ENCODE measurements around the gene CYP27C1.
A peak's percentile ranks its signal among the peaks of the same experiment; 100 is the strongest.
"Not testable (repeated sequence)": the region's sequence is repeated elsewhere in the genome, so short reads cannot be mapped to it uniquely, and the experiment has no call there.

The CYP27C1 gene

DNA sequence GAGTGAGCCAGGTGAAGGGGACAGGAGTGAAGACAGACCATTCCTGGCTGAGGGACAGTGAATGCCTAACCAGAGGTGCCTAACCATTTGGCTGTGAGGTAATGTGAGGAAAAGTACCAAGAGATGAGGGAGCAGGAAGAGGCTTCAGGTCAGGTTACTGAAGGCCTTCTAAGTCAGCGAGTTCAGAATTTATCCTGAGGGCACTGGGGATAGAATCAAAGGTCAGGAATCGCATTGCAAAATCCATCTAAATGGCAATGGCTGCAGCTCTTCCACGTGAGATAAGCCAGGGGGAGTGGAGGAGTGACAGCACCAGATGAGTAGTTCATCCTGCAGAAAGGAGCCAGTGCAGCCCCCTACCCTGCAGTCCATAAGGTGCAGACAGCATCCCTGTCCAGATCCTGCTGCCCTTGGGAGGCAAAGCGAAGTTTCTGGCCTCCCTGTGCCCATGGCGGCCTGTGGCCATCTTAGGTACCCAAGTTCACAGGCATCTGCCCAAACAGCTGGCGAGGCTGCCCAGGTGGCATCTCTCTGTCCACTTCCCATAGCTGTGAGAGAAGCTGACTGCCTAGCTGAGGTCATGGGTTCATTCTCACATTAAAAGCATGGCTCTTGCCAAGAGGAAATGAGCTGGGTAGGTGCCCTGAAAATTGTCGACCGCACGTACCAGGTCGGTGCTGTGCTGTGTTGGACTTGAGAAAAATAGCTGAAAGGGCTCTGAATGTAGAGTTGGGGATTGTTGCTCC lies 49.5 kb downstream of the CYP27C1 start:
- no peak for DNase-seq (ENCODE audit: low read depth)

DNA sequence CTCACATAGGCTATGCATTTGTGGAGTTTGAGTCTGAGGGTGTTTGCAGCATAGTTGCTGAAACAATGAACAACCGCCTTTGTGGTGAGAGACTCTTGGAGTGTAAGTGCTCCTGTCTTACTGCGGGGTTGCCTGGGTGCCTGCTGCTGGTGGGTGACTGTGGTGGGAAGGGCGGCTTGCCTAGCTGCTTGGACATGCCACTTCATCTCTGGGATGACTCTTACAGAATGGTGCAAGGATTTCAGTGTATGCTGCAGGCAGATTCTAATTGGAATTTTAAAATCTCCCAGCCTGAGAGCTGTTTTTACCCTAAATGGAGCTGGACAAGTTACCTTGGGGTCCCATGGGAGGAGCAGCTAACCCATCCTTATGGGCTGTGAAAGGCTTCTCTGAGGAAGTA lies 50.1 kb downstream of the CYP27C1 start:
- no peak for DNase-seq (ENCODE audit: low read depth)

DNA sequence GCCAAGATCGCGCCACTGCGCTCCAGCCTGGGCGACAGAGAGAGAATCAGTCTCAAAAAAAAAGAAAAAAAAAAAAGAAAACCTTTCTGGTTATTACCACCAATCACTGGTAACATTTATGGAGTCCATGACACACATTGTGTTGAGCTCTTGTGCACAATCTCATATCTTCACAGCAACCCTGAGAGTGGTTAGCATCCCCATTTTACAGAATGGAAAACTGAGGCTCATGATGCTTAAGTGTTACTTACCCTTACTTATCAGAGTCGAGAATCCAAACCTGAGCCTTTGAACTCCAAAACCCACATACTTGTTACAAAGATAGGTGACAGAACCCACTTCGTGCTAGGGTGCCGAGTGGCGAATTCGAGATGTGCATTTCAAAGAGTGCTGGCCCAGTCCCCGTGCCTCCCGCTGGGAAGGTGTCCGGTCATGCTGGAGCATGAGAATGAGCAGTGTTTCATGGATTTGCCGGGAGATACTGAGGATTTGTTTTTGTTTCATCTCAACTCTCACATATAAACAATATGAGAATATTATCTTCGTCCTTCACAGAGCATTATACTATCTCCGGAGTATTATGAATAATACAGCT lies 50.9 kb downstream of the CYP27C1 start:
- no peak for DNase-seq (ENCODE audit: low read depth)

DNA sequence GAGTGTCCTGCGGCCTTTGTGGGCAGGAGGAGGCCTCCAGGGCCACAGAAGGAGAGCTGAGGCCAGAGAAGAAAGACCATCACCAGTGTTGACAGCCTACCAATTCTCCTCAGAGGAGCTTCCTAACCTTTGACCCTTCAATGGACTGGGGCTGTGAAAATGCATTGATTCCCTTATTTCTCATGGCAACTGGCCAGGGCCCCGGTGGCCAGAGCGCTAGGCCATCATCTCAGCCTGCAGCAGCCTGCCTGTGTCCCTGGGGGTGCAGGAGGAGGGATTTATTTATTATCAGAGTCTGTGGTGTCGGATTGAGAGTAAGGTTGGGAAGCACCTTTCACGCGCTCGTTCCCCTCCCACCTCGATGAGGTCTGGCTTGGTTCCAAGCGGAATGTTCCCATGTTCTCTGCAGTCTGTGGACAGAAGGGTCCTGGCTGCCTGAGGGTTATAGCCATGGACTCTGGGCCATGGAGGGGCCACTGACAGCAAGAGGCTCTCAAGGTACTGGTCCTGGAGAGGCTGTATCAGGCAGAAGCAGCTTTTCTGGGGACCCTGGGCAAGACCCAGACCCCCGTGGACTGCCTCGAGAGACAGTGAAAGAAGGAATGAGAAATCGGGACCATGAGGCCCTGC lies 53.8 kb downstream of the CYP27C1 start:
- no peak for DNase-seq (ENCODE audit: low read depth)

DNA sequence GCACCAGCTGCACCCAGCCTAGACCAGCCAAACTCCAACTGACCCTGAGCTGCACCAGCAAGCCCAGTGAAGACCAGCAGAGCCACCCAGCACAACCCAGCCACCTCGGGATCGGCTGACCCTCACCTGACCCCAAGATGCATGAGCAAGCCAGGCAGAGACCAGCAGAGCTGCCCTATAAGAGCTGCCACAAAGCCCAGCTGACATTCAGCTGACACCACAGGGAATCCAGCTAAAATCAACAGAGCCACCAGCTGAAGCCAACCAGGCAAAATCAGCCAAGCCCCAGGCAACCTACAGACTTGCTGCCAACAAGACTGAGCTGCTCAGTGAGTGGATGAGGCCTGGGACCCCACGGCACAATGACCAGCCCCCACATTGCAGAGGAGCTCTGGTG lies 54.6 kb downstream of the CYP27C1 start:
- DNase-seq (ENCODE audit: low read depth): no peak

DNA sequence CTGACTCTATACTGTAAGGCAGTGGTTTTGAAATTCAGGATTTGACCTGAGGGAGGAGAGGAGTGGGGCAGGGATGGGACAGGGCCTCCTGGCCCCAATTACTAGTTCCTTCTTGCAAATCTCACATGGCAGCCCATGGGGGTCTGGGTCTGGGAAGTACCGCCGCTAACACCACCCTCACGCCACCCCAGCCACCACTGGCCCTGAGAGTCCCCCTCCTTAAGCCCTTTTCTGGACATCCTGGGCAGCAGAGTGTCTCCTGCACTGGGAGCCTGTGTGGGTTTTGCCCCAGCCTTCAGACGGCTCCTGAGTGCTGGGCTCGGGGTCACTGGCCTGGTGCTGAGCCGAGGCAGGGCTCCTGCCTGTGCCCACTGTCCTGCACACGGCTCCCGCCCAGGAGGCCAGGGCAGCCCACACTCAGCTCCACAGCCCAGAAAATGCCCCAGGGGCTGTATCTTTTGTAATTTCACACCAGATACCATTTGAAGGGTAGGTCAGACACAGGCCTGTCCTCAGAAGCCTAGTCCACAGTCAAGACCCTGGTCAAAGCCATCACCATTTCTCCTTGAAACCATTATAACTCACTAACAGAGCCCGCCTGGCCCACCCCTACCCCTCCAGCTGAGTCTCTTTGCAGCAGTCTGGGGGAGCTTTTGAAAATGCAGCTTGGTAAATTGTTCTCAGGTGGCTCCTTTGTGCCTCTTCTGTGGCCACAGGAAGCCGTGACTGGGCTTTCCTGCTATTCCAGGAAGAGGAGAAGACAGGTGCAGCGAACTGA lies 55.1 kb downstream of the CYP27C1 start:
- no peak for DNase-seq (ENCODE audit: low read depth)

DNA sequence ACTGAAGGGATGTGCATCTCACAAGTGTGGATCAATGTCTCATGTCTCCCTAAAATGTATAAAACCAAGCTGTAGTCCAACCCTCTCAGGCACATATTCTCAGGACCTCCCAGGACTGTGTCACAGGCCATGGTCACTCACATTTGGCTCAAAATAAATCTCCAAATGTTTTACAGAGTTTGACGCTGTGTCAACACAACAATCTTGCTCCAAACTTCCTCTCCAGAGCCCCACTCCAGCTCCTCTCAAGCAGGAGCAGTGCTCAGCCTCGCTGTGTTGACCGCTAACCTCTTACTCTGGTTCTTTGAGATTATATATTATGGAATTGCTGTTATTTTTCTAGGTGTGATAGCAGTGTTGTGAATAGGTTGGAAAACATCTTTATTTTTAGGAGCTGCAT lies 56.2 kb downstream of the CYP27C1 start:
- no peak for DNase-seq (ENCODE audit: low read depth)

DNA sequence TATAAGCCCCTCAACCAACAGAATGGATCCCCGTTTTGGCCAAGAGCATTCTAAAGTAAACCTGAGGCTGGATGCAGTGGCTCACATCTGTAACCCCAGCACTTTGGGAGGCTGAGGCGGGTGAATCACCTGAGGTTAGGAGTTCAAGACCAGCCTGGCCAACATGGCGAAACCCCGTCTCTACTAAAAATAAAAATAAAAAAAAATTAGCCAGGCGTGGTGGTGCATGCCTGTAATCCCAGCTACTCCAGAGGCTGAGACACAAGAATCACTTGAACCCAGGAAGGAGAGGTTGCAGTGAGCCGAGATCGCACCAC lies 57.1 kb downstream of the CYP27C1 start:
- DNase-seq (ENCODE audit: low read depth): not testable (repeated sequence)

DNA sequence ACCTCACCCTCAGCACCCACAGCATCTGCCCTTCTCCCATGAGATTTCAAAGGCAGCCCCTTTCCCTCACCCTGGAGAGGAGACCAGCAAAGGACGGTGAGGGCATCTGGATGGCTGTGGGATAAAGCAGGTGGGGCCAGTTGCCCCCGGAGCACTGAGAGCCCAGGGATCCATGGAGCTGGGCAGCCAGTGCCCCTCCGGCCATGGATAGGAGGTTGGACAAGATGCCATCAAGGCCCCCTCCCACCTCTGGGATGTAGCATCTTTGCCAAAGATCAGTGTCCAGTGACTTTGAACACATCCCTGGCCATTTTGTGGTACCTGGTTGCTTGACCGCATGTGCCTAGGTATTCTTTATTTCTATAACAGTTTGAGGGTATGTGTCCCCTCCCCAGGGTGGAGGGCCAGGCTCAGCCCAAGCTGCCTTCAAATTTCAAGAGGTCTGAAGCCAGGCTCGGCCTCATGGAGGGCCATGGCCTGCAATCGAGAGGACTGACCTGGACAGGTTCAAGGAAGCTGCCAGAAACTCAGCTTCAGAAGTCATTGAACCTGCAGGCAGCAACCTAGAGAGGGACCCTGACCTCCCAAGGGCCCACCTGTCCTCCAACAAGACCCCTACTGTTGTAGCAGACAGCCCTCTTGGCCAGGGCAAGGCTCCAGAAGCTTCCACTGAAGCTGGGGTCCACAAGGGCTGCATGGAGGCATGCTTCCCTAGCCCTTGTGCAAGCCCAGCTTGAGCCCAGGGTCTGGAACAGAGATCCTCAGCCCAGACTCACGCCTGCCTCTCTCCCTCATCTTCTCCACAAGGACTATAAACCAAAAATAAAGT lies 57.6 kb downstream of the CYP27C1 start:
- DNase-seq (ENCODE audit: low read depth): no peak

DNA sequence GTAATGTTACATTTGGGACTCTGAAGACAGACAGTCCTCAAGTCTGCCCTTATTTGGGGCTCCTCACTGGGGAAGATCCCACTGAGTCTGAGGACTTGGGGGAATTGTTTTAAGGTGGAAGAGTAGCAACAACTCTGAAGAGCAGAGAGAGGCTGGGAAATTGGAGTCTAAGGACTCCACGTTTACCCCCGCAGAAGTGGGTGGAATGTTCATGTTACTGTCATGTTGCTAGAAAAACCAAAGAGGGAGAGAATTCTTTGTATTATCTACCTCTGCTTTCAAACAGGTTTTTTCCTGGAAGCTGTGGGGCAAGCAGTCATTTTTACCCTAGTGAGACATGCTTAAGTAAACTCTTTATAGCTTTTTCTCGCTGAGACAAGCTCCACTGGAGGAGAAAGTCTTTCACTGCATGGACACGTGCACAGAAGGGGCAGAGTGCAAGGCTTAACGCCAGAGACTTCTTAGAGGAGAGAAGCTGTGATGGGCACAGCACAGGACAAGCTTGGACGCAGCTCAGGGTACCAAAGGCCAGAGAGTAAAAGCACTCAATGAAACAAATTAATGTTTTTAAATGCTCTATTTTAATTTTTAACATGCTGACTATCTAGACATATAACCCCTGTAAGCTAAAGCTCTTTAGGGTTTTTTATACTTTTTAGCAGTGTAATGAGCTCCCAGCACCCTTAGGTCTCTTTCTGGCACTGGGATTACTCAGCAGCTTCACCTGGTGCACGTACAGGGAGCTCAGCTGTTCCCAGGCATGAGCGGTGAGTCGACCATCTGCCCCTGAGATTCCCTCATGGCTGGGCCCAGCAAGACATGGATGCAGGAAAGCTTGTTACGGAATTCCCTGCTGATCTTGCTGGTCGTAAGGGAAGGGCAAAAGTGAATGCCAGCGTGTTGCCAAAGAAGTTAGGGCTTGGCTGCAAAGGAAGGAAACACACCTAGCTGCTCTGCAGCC lies 58.6 kb downstream of the CYP27C1 start:
- DNase-seq (ENCODE audit: low read depth): no peak

DNA sequence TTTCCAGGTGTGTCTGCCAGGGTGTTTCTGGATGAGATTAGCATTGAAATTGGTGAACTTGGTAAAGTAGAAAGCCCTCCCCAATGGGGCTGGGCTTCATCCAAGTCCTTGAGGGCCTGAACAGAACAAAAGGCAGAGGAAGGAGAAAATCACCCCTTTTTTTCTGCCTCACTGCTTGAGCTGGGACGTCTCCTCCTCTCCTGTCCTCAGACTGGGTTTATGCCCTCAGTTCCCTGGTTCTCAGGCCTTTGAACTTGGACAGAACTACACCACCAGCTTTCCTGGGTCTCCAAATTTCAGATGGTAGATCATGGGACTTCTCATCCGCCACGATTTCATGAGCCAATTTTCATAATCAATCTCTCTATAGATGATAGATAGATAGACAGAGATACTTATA lies 59.4 kb downstream of the CYP27C1 start:
- DNase-seq (ENCODE audit: low read depth): no peak

DNA sequence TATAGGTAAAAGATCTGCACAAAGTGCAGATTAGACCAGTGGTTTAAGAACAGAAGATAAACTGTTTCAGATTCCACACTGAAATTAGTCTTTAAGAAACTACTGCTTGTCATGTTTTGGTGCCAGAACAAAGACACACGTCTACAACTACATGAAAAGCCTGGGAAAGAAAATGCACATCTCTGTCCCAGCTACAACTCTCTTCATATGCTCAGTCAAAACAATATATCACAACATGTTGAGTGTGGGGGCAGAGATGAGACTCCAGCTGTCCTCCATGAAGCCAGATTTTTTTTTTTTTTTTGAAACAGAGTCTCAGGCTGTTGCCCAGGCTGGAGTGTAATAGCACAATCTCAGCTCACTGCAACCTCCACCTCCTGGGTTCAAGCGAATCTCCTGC lies 60.6 kb downstream of the CYP27C1 start:
- DNase-seq (ENCODE audit: low read depth): no peak

DNA sequence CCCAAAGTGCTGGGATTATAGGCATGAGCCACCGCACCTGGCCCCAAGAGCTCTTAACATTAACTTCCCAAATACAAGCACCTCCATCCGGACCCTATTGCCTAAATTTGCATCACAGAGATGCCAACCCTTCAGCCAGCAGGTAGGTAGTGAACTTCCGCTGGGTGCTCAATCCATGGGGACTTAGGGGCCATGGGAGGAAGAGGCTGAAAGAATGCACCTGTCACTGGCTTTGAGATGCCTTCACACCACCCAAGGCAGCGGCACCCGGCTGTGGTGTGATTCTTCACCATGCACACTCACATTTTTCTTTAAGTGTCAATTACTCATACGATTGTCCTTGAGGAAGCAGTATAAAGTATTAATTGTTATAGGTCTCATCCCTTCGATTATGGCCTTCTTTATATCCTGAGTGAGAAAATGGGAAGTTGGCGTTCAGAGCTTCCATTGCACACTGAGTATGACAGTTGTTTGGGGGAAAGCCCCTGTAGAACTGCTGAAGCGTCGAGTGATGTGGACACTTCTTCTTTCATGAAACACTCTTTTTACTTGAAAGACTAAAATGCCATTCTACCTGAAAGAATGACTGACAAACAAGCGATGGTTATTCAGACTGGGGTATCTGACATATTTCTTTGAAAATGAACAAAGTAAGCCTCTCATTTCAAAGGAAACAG lies 61.3 kb downstream of the CYP27C1 start:
- DNase-seq (ENCODE audit: low read depth): no peak

DNA sequence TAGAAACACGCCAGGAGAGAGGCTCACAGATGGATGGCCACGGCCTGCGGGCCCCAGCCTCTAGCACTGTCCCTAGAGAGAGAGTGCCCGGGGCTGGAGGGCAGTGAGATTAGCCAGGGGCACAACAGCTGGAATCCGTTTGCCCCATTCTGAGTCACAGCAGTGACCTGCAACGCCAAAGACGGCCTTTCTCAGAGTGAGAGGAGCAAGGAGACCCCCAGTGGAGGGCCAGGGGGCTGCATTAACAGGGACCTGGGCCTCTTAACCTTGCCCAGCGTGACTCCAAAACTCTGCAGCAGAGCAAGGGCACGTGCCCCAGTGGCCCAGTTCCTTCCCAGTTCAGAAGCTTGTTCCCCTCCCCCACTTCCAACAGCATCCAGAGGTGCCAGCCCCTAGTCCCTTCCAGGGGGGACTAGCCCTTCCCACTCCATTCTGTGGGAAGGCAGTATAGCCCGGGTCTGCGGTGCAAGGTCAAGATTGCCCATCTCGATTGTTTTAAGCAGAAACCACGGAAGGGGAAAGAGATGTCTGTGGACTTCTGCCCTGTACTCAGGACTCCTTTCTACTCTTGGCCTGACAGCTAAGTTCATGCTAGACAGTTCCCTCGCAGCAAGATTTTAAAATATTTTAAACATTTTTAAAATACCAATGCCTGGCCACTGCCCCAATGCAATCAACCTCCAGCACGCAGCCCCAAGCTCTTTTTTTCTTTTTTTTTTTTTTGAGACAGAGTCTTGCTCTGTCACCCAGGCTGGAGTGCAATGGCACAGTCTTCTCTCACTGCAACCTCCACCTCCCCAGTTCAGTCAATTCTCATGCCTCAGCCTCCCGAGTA lies 62.2 kb downstream of the CYP27C1 start:
- DNase-seq (ENCODE audit: low read depth): no peak

DNA sequence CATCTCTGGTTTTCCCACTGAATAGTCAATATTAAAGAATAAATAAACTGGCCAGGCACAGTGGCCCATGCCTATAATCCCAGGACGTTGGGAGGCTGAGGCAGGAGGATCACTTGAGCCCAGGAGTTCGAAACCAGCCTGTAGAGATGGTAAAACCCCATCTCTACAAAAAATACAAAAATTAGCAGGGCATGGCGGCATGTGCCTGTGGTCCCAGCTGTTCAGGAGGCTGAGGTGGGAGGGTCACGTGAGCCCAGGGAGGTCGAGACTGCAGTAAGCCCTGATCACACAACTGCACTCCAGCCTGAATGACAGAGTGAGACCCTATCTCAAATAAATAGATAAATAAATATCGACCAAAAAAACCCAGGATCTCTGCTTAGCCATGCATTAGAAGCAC lies 63.0 kb downstream of the CYP27C1 start:
- DNase-seq (ENCODE audit: low read depth): no peak

DNA sequence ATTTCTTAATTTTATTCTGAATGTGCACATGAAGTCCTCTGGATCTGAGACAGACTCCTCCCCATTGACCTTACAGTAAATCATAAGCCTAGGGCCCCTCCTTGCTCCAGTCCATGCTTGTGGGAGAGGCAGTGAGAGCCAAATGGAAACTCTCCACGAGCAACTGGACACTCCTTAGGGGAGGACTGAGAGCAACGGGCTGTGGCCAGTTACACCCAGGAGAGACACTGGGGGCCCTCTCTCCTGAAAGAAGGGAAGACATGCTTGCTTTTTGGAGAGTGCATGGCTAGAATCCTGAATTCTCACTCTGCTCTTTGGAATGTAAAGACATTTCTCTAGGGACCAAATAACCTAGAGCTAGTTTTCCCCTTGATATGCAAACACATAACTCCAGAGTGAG lies 64.2 kb downstream of the CYP27C1 start:
- no peak for DNase-seq (ENCODE audit: low read depth)

DNA sequence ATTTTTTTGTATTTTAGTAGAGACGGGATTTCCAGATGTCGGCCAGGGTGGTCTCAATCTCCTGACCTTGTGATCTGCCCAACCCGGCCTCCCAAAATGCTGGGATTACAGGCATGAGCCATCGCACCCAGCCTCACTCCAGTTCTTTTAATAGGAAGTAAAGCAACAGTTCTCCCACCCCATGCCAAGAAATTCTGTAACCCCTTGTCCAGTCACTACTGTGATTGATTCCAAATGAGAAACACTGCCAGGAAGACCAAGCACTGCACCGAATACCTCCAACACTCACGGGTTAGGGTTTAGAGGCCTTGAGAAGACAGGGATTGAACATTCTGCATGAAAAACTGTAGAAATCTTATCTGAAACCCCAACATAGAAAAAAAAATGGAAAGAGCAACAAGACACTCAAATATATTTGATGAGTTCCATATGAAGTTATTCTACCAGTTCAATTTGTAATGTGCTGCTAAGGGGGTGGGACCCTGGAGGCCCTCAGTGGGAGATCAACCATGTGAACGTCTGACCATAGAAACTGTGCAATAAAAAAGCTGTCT lies 65.0 kb downstream of the CYP27C1 start:
- DNase-seq (ENCODE audit: low read depth): peak; percentile 71

DNA sequence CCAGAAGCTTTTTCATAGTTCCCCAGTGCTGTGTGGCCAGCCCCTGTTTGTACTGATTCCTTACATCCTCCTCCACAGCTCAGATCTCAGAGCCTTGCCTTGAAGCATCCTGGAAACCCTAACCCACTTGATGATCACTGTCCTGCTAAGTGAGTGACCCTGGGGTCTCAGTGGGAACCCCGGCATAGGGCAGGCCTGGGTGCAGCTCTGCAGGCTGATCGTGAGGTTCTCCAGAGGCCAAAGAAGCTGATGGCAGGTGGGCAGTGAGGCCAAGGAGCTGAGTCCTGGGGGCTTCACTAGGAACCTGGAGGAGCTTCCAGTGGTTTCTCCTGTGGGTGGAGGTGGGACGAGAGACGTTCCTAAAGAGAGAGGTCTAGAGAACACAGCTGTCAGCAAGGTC lies 65.7 kb downstream of the CYP27C1 start:
- DNase-seq (ENCODE audit: low read depth): no peak

DNA sequence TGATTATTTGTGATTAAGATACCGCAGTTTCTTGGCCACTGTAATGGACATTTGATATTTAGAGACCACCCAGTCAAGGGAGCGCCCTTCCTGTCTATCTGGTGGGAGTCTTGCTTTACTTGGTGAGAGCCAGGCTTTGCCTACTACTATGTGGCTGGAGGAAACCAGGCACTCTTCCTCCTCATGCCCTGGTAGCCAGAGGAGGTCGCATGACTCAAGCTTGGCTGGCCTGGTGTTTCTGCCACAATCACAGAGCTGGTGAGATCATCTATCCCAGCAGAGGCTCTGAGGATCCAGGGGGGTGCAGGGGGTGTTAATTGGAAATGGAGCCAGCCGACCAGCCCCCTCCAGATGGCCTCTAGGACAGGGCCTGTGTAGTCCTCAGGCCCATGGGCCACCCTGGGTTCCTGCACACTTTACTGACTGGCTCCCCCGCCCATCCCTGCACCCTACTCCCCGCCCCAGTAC lies 66.4 kb downstream of the CYP27C1 start:
- DNase-seq (ENCODE audit: low read depth): peak; percentile 74

Measured in GM04504 (cell line).